Liver (tissue), 9 donors: ENCODE measurements around the gene PCNA. TPM values are rescaled to one million over a fixed set of nuclear protein-coding genes. Genes with fewer than 3 reads are reported as not detected.
A peak's percentile ranks its signal among the peaks of the same experiment; 100 is the strongest.

Experiments
- DNase-seq: peaks from one replicate; pipeline ENCODE4 v3.0.0-alpha.2; 2017; ENCODE audit warnings: low spot score
- H3K27ac ChIP-seq, 2 donors: one replicate each; pipeline ENCODE4 v1.7.0; 2013; ENCODE audit warnings: inconsistent platforms in 2 of 2, low read length in 2 of 2, control low read depth in 1 of 2, low read depth in 1 of 2, mild to moderate bottlenecking in 1 of 2
- H3K27me3 ChIP-seq, 4 donors: one replicate each; pipeline versions ENCODE4 v1.6.1 to v1.7.0; 2013; ENCODE audit warnings: low read length in 3 of 4, inconsistent platforms in 1 of 4, mild to moderate bottlenecking in 1 of 4, moderate library complexity in 1 of 4; ENCODE audit not compliant: control insufficient read depth in 4 of 4, insufficient read depth in 4 of 4
- H3K36me3 ChIP-seq, 4 donors: one replicate each; pipeline versions ENCODE4 v1.6.1 to v1.7.0; 2013; ENCODE audit warnings: low read length in 3 of 4, mild to moderate bottlenecking in 3 of 4, low read depth in 1 of 4, moderate library complexity in 1 of 4; ENCODE audit not compliant: control insufficient read depth in 4 of 4, insufficient read depth in 3 of 4
- H3K4me1 ChIP-seq, 4 donors: one replicate each; pipeline versions ENCODE4 v1.6.1 to v1.7.0; 2013; ENCODE audit warnings: low read length in 3 of 4, mild to moderate bottlenecking in 3 of 4, moderate library complexity in 1 of 4; ENCODE audit not compliant: control insufficient read depth in 4 of 4, insufficient read depth in 4 of 4
- H3K4me3 ChIP-seq, 3 donors: one replicate each; pipeline versions ENCODE4 v1.6.1 to v1.7.0; 2013; ENCODE audit warnings: low read length in 3 of 3, control low read depth in 1 of 3, low read depth in 1 of 3, mild to moderate bottlenecking in 1 of 3
- H3K9ac ChIP-seq, 2 donors: one replicate each; pipeline ENCODE4 v1.7.0; 2013; ENCODE audit warnings: low read length in 2 of 2, mild to moderate bottlenecking in 2 of 2, moderate library complexity in 2 of 2, control low read depth in 1 of 2, low read depth in 1 of 2
- H3K9me3 ChIP-seq, 4 donors: one replicate each; pipeline versions ENCODE4 v1.6.1 to v1.7.0; 2013; ENCODE audit warnings: low read length in 3 of 4; ENCODE audit not compliant: control insufficient read depth in 4 of 4
- ATF3 ChIP-seq: IDR thresholded peaks from 2 replicates; pipeline ENCODE4 v1.6.1; 2016; ENCODE audit warnings: antibody characterized with exemption
- CTCF ChIP-seq: fragments of 150-350 bp; IDR thresholded peaks from 2 replicates; pipeline ENCODE4 v1.5.1; 2017; ENCODE audit warnings: improper control_type of control experiment, low read depth, low read length; ENCODE audit not compliant: missing input control
- EGR1 ChIP-seq, 2 donors: IDR thresholded peaks; 2 replicates each; pipeline ENCODE4 v1.6.1; 2016 to 2018; ENCODE audit warnings: antibody characterized with exemption in 2 of 2, low read depth in 2 of 2
- FOXA1 ChIP-seq: IDR thresholded peaks from 2 replicates; pipeline ENCODE4 v1.6.1; 2016; ENCODE audit warnings: antibody characterized with exemption
- HNF4A ChIP-seq, 2 donors: conservative IDR thresholded peaks; 2 replicates each; pipeline ENCODE4 v1.6.1; 2016; ENCODE audit warnings: antibody characterized with exemption in 2 of 2, mild to moderate bottlenecking in 2 of 2
- HNF4G ChIP-seq: IDR thresholded peaks from 2 replicates; pipeline ENCODE4 v1.6.1; 2016; ENCODE audit warnings: antibody characterized with exemption
- JUND ChIP-seq, 2 donors: IDR thresholded peaks; 2 replicates each; pipeline ENCODE4 v1.6.1; 2016; ENCODE audit warnings: antibody characterized with exemption in 2 of 2
- MAX ChIP-seq: IDR thresholded peaks from 2 replicates; pipeline ENCODE4 v1.6.1; 2016; ENCODE audit warnings: antibody characterized with exemption
- NR2F2 ChIP-seq: IDR thresholded peaks from 2 replicates; pipeline ENCODE4 v1.6.1; 2016; ENCODE audit warnings: antibody characterized with exemption
- RAD21 ChIP-seq, 2 donors: IDR thresholded peaks; 2 replicates each; pipeline ENCODE4 v1.6.1; 2016; ENCODE audit warnings: antibody characterized with exemption in 2 of 2, mild to moderate bottlenecking in 2 of 2
- RXRA ChIP-seq, 2 donors: IDR thresholded peaks; 2 replicates each; pipeline ENCODE4 v1.6.1; 2017 to 2018; ENCODE audit warnings: antibody characterized with exemption in 2 of 2, mild to moderate bottlenecking in 1 of 2
- SP1 ChIP-seq: IDR thresholded peaks from 2 replicates; pipeline ENCODE4 v1.6.1; 2018; ENCODE audit warnings: antibody characterized with exemption, mild to moderate bottlenecking
- TAF1 ChIP-seq: conservative IDR thresholded peaks from 2 replicates; pipeline ENCODE4 v1.6.1; 2016; ENCODE audit warnings: antibody characterized with exemption, mild to moderate bottlenecking
- YY1 ChIP-seq: IDR thresholded peaks from 2 replicates; pipeline ENCODE4 v1.6.1; 2016; ENCODE audit warnings: antibody characterized with exemption, mild to moderate bottlenecking
- WGBS: extraction: QIAGEN DNeasy Blood & Tissue Kit; methylation state at CpG from one replicate; pipeline ENCODE4 v1.1.7; 2013; 5-methylcytosine and 5-hydroxymethylcytosine counted together
- polyA plus RNA-seq, 2 donors: library from polyadenylated mRNA; stranded (reverse) in 1 of 2; unstranded in 1 of 2; fragments of 200-250 nt in 1 of 2; fragments of >200 nt in 1 of 2; fragmentation: Nextera tagmentation in 1 of 2; extraction: Ambion mirVana in 1 of 2; gene quantifications; one replicate each; pipeline versions ENCODE4 v1.2.1 to v1.2.3, GENCODE V29; 2013 to 2015
- total RNA-seq, 2 donors: library from RNA; depleted of rRNA; stranded (reverse); fragments of >200 nt; gene quantifications; one replicate each; pipeline ENCODE4 v1.2.3, GENCODE V29; 2014
- TF ChIP-seq, protein P1 (sequence below): IDR thresholded peaks from 2 replicates; pipeline ENCODE4 v1.6.1; 2016; ENCODE audit warnings: antibody characterized with exemption
- donor health status: healthy.
- donor health status: healthy.
- donor health status: healthy.
- donor health status: healthy.
- donor health status: healthy.

PCNA gene
- total and polyA plus RNA-seq, 4 donors = 14.1 to 161 (median 23.8) TPM

- Histone ChIP-seq H3K9me3 (no peaks in the 10 kb centered on the region), H3K4me3 (no peak overlapping the region), H3K9ac (no peak overlapping the region), H3K36me3 (no peaks in the 10 kb centered on the region), H3K27ac (peak overlapping the region; percentile 72 to 92), H3K27me3 (no peaks in the 10 kb centered on the region), H3K4me1 (peaks cover 22 to 78% (median 59%) of the 10 kb centered on the region in 4 donors)
- no peak for DNase-seq
- WGBS = 46% methylated on average over 3 of the region's 3 CpGs
- TF ChIP-seq TAF1 (peak; percentile 16), ATF3 (no peak), YY1 (no peak)
- TF ChIP-seq, protein P1, sequence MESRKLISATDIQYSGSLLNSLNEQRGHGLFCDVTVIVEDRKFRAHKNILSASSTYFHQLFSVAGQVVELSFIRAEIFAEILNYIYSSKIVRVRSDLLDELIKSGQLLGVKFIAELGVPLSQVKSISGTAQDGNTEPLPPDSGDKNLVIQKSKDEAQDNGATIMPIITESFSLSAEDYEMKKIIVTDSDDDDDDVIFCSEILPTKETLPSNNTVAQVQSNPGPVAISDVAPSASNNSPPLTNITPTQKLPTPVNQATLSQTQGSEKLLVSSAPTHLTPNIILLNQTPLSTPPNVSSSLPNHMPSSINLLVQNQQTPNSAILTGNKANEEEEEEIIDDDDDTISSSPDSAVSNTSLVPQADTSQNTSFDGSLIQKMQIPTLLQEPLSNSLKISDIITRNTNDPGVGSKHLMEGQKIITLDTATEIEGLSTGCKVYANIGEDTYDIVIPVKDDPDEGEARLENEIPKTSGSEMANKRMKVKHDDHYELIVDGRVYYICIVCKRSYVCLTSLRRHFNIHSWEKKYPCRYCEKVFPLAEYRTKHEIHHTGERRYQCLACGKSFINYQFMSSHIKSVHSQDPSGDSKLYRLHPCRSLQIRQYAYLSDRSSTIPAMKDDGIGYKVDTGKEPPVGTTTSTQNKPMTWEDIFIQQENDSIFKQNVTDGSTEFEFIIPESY = no peak
Observed at GRCh38 chr20:5149892-5150225, 30.1 kb upstream of the PCNA start.

- H3K9me3 ChIP-seq = no peaks in the 10 kb centered on the region
- no peak overlapping the region for H3K4me3 ChIP-seq
- WGBS = 29% methylated on average over 6 of the region's 6 CpGs
- no peaks in the 10 kb centered on the region for H3K27me3 ChIP-seq
- H3K4me1 ChIP-seq = peaks cover 22 to 81% (median 60%) of the 10 kb centered on the region in 4 donors
- H3K36me3 ChIP-seq = no peaks in the 10 kb centered on the region
- TF ChIP-seq JUND (IDR thresholded peaks at IDR 0.05) (no peak), SP1 (peak; percentile 22), YY1 (peak; percentile 15)
- peak overlapping the region in 1 of 2 donors; percentile 49 for H3K9ac ChIP-seq
- no peak for DNase-seq
- peak overlapping the region; percentile 47 to 68 for H3K27ac ChIP-seq
Observed at GRCh38 chr20:5148581-5148980, 28.8 kb upstream of the PCNA start.

DNA sequence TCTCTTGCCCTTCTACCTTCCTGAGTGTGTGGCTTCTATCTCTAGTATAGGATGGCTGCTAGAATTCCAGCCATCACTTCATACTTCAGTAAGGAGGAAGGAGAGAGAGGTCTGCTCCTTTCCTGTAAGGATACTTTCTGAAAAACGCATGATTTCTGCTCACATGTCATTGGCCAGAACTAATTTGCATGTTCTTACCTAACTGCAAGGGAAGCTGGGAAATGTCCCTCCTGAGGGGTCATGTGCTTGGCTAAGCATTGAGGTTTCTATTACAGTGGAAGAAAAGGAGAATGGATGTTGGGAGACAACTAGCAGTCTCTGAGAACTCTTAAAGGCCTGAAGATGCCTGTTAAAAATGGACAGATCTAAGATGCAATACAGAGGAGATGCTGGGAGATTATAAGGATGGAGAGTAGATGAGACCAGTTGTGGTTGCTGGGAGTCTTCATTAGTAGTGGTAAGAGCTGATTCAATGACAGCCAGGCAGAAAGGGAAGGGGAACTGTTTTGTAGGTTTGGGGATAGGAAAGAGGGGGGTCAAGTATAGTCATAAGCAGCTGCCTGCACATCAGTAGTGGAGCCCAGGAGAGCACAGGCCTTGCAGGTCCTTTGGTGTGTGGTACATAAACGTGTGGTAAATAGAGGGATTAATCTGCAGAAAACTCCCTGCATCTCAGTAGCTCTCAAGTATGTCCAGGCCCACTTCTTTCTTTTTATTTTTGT, 27.3 kb upstream of the PCNA start:
- no peak overlapping the region for H3K4me3 ChIP-seq
- WGBS = 67% methylated on average over 2 of the region's 2 CpGs
- no peaks in the 10 kb centered on the region for H3K36me3 ChIP-seq
- no peak for TF ChIP-seq YY1
- TF ChIP-seq, protein P1 = no peak
- TF ChIP-seq HNF4A (conservative IDR thresholded peaks at IDR 0.05) = no peak
- TF ChIP-seq CTCF = no peak
- TF ChIP-seq NR2F2 = no peak
- TF ChIP-seq HNF4G = no peak
- no peak for TF ChIP-seq MAX
- no peak for TF ChIP-seq EGR1 (IDR thresholded peaks at IDR 0.05; ENCODE audit: low read depth in 2 of 2)
- TF ChIP-seq RAD21 (IDR thresholded peaks at IDR 0.05) = no peak
- no peak for TF ChIP-seq RXRA (IDR thresholded peaks at IDR 0.05)
- TF ChIP-seq FOXA1 = no peak
- H3K27me3 ChIP-seq = no peaks in the 10 kb centered on the region
- no peaks in the 10 kb centered on the region for H3K9me3 ChIP-seq
- no peak overlapping the region for H3K9ac ChIP-seq
- peaks cover 26 to 81% (median 63%) of the 10 kb centered on the region in 4 donors for H3K4me1 ChIP-seq
- peak overlapping the region in 1 of 2 donors; percentile 3 for H3K27ac ChIP-seq
- no peak for DNase-seq
